NT2/D1 (cell line): ENCODE data around the gene TP53I3.
"Not testable (repeated sequence)": the region's sequence is repeated elsewhere in the genome, so short reads cannot be mapped to it uniquely, and the experiment has no call there.

ENCODE experiments used
- DNase-seq: peaks from one replicate; pipeline ENCODE4 v3.0.0-alpha.2; 2011; ENCODE audit warnings: low read depth, low spot score
- H3K27me3 ChIP-seq: 2 replicates; pipeline ENCODE4 v1.6.0; 2011; ENCODE audit warnings: mild to moderate bottlenecking; ENCODE audit not compliant: insufficient read length, insufficient read depth
- H3K36me3 ChIP-seq: 2 replicates; pipeline ENCODE4 v1.6.1; 2011; ENCODE audit warnings: mild to moderate bottlenecking, low read length, mixed read lengths; ENCODE audit not compliant: insufficient read depth, insufficient read length
- H3K4me1 ChIP-seq: 2 replicates; pipeline ENCODE4 v1.5.1; 2011; ENCODE audit not compliant: insufficient read depth, insufficient read length
- H3K4me3 ChIP-seq: 2 replicates; pipeline ENCODE4 v1.5.1; 2011; ENCODE audit warnings: low read depth; ENCODE audit not compliant: insufficient read length
- H3K9ac ChIP-seq: 2 replicates; pipeline ENCODE4 v1.6.0; 2011; ENCODE audit warnings: low read depth; ENCODE audit not compliant: insufficient read length
- H3K9me3 ChIP-seq: 2 replicates; pipeline ENCODE4 v1.5.1; 2011; ENCODE audit warnings: mild to moderate bottlenecking, low read length; ENCODE audit not compliant: insufficient read depth
- SUZ12 ChIP-seq: IDR thresholded peaks from 2 replicates; pipeline ENCODE4 v1.6.1; 2011; ENCODE audit not compliant: insufficient read length, insufficient read depth; ENCODE audit errors: extremely low read depth
- YY1 ChIP-seq: IDR thresholded peaks from 2 replicates; pipeline ENCODE4 v1.6.1; 2011; ENCODE audit not compliant: insufficient read length, insufficient read depth
- ZNF274 ChIP-seq: IDR thresholded peaks from 2 replicates; pipeline ENCODE4 v1.6.1; 2011; ENCODE audit warnings: mild to moderate bottlenecking, low read depth, low read length

Gene TP53I3

GRCh38 chr2:24121469-24121868 lies 36.8 kb upstream of the TP53I3 start:
- Histone ChIP-seq H3K27me3 (no peaks in the 10 kb centered on the region), H3K9me3 (no peaks in the 10 kb centered on the region), H3K4me3 (no peak overlapping the region), H3K36me3 (peaks cover 5% of the 10 kb centered on the region), H3K9ac (no peak overlapping the region), H3K4me1 (no peaks in the 10 kb centered on the region)
- no peak for DNase-seq
- TF ChIP-seq YY1 (no peak), SUZ12 (no peak), ZNF274 (no peak)

- DNase-seq = no peak
- Histone ChIP-seq H3K4me3 (no peak overlapping the region), H3K27me3 (no peaks in the 10 kb centered on the region), H3K36me3 (peaks cover 5% of the 10 kb centered on the region), H3K4me1 (no peaks in the 10 kb centered on the region), H3K9ac (no peak overlapping the region), H3K9me3 (no peaks in the 10 kb centered on the region)
- TF ChIP-seq ZNF274 (no peak), YY1 (no peak), SUZ12 (no peak)
Observed at GRCh38 chr2:24121066-24121465, 36.4 kb upstream of the TP53I3 start.

GRCh38 chr2:24117902-24118301 lies 33.3 kb upstream of the TP53I3 start:
- no peak for TF ChIP-seq YY1
- TF ChIP-seq SUZ12 = no peak
- no peak for TF ChIP-seq ZNF274
- H3K27me3 ChIP-seq = no peaks in the 10 kb centered on the region
- no peak overlapping the region for H3K9ac ChIP-seq
- H3K4me3 ChIP-seq = no peak overlapping the region
- H3K9me3 ChIP-seq = peaks cover 21% of the 10 kb centered on the region
- H3K36me3 ChIP-seq = no peaks in the 10 kb centered on the region
- H3K4me1 ChIP-seq = no peaks in the 10 kb centered on the region
- no peak for DNase-seq

GRCh38 chr2:24115057-24115456 lies 30.4 kb upstream of the TP53I3 start:
- Histone ChIP-seq H3K9me3 (peaks cover 21% of the 10 kb centered on the region), H3K4me3 (no peak overlapping the region), H3K27me3 (no peaks in the 10 kb centered on the region), H3K4me1 (no peaks in the 10 kb centered on the region), H3K9ac (no peak overlapping the region), H3K36me3 (no peaks in the 10 kb centered on the region)
- DNase-seq = no peak
- TF ChIP-seq ZNF274 (no peak), YY1 (no peak), SUZ12 (no peak)

- no peak for DNase-seq
Observed at GRCh38 chr2:24111407-24111901, 26.8 kb upstream of the TP53I3 start.

GRCh38 chr2:24110660-24111303 lies 26.1 kb upstream of the TP53I3 start:
- H3K9ac ChIP-seq = no peak overlapping the region
- H3K9me3 ChIP-seq = peaks cover 21% of the 10 kb centered on the region
- no peak overlapping the region for H3K4me3 ChIP-seq
- TF ChIP-seq ZNF274 (no peak), YY1 (no peak), SUZ12 (no peak)
- H3K27me3 ChIP-seq = no peaks in the 10 kb centered on the region
- DNase-seq = no peak
- H3K36me3 ChIP-seq = no peaks in the 10 kb centered on the region
- H3K4me1 ChIP-seq = no peaks in the 10 kb centered on the region

More at GRCh38 chr2:24111407-24111901, 26.8 kb upstream of the TP53I3 start:
- no peak overlapping the region for H3K9ac ChIP-seq
- H3K4me1 ChIP-seq = no peaks in the 10 kb centered on the region
- no peaks in the 10 kb centered on the region for H3K36me3 ChIP-seq
- peaks cover 21% of the 10 kb centered on the region for H3K9me3 ChIP-seq
- H3K27me3 ChIP-seq = no peaks in the 10 kb centered on the region
- TF ChIP-seq ZNF274 (no peak), YY1 (no peak), SUZ12 (no peak)
- H3K4me3 ChIP-seq = no peak overlapping the region

- not testable (repeated sequence) for H3K36me3 ChIP-seq, H3K9me3 ChIP-seq, DNase-seq, H3K27me3 ChIP-seq, H3K9ac ChIP-seq, H3K4me3 ChIP-seq, H3K4me1 ChIP-seq
Observed at GRCh38 chr2:24109431-24109830, 24.8 kb upstream of the TP53I3 start.

GRCh38 chr2:24107336-24107735 lies 22.7 kb upstream of the TP53I3 start:
- H3K4me3 ChIP-seq = no peak overlapping the region
- H3K9ac ChIP-seq = no peak overlapping the region
- no peaks in the 10 kb centered on the region for H3K4me1 ChIP-seq
- no peak for DNase-seq
- H3K36me3 ChIP-seq = no peaks in the 10 kb centered on the region
- TF ChIP-seq YY1 (no peak), ZNF274 (no peak), SUZ12 (no peak)
- H3K27me3 ChIP-seq = no peaks in the 10 kb centered on the region
- no peaks in the 10 kb centered on the region for H3K9me3 ChIP-seq
